GM23338 (cell line): Measurements from ENCODE around the gene ESR1. TPM values are rescaled to one million over a fixed set of nuclear protein-coding genes. Genes with fewer than 3 reads are reported as not detected.

ENCODE experiments used
- ATAC-seq: fragments of 200-7000 bp; cut with Tn5 transposase; 3 replicates; pipeline ENCODE4 v1.9.1; 2020
- DNase-seq: peaks from one replicate; pipeline ENCODE4 v3.0.0-alpha.2; 2015; ENCODE audit warnings: low spot score
- H2AFZ ChIP-seq: fragments of 200-600 bp; sonication (generic); 2 replicates; pipeline ENCODE4 v1.8.0; 2016; ENCODE audit warnings: antibody characterized with exemption, mild to moderate bottlenecking, moderate library complexity
- H3F3A ChIP-seq: fragments of 200-600 bp; sonication (generic); replicated peaks from 2 replicates; pipeline ENCODE4 v1.8.0; 2017; ENCODE audit warnings: antibody characterized with exemption, mixed run types, low read depth
- H3K27ac ChIP-seq: fragments of 200-600 bp; sonication (generic); 2 replicates; pipeline ENCODE4 v1.6.1; 2016; ENCODE audit warnings: low read depth
- H3K27me3 ChIP-seq: fragments of 200-600 bp; sonication (generic); 2 replicates; pipeline ENCODE4 v1.8.0; 2016; ENCODE audit warnings: mild to moderate bottlenecking, mixed run types, moderate library complexity; ENCODE audit not compliant: insufficient read depth
- H3K36me3 ChIP-seq: fragments of 200-600 bp; sonication (generic); 2 replicates; pipeline ENCODE4 v1.8.0; 2016; ENCODE audit warnings: mild to moderate bottlenecking; ENCODE audit not compliant: insufficient read depth
- H3K4me1 ChIP-seq: fragments of 200-600 bp; sonication (generic); 2 replicates; pipeline ENCODE4 v1.8.0; 2016; ENCODE audit warnings: mild to moderate bottlenecking, moderate library complexity; ENCODE audit not compliant: insufficient read depth
- H3K4me2 ChIP-seq: fragments of 200-600 bp; sonication (generic); 2 replicates; pipeline ENCODE4 v1.7.1; 2017; ENCODE audit warnings: mixed run types
- H3K4me3 ChIP-seq: fragments of 200-600 bp; sonication (generic); 2 replicates; pipeline ENCODE4 v1.6.1; 2016; ENCODE audit warnings: mixed run types
- H3K79me2 ChIP-seq: fragments of 200-600 bp; sonication (generic); replicated peaks from 2 replicates; pipeline ENCODE4 v1.8.0; 2017; ENCODE audit warnings: mild to moderate bottlenecking; ENCODE audit not compliant: insufficient read depth
- H3K9me2 ChIP-seq: fragments of 200-600 bp; sonication (generic); 2 replicates; pipeline ENCODE4 v1.8.0; 2017; ENCODE audit not compliant: insufficient read depth
- H4K20me1 ChIP-seq: fragments of 200-600 bp; sonication (generic); replicated peaks from 2 replicates; pipeline ENCODE4 v1.8.0; 2017; ENCODE audit warnings: mild to moderate bottlenecking; ENCODE audit not compliant: insufficient read depth
- H3K27ac Mint-ChIP-seq: 2 replicates; pipeline ENCODE4 v1.8.0; 2020; ENCODE audit warnings: inconsistent platforms, mild to moderate bottlenecking, moderate library complexity, mixed read lengths
- H3K27me3 Mint-ChIP-seq: 3 replicates; pipeline ENCODE4 v1.8.0; 2022; ENCODE audit warnings: low read depth, mild to moderate bottlenecking, moderate library complexity, mixed read lengths, inconsistent platforms; ENCODE audit not compliant: insufficient read depth, poor library complexity
- H3K36me3 Mint-ChIP-seq: 3 replicates; pipeline ENCODE4 v1.8.0; 2021; ENCODE audit warnings: low read depth, mild to moderate bottlenecking, inconsistent platforms, moderate library complexity, mixed read lengths
- H3K4me1 Mint-ChIP-seq: 3 replicates; pipeline ENCODE4 v1.8.0; 2020; ENCODE audit warnings: mild to moderate bottlenecking, inconsistent platforms, mixed read lengths
- H3K4me3 Mint-ChIP-seq: 3 replicates; pipeline ENCODE4 v1.8.0; 2021; ENCODE audit warnings: moderate library complexity, mild to moderate bottlenecking, inconsistent platforms, mixed read lengths
- H3K9me3 Mint-ChIP-seq: 3 replicates; pipeline ENCODE4 v1.8.0; 2020; ENCODE audit warnings: moderate library complexity, mild to moderate bottlenecking, inconsistent platforms, mixed read lengths
- CREB1 ChIP-seq: fragments of 250-450 bp; sonication (Bioruptor Pico); IDR thresholded peaks from 2 replicates; pipeline ENCODE4 v1.5.0; 2020; ENCODE audit warnings: low read depth, mild to moderate bottlenecking, moderate library complexity
- EZH2 ChIP-seq: fragments of 200-600 bp; sonication (generic); IDR thresholded peaks from one replicate; pipeline ENCODE4 v1.8.0; 2017; ENCODE audit warnings: antibody characterized with exemption, mild to moderate bottlenecking, low read depth; ENCODE audit not compliant: unreplicated experiment
- EZH2phosphoT487 ChIP-seq: fragments of 200-600 bp; sonication (generic); IDR thresholded peaks from one replicate; pipeline ENCODE4 v1.8.1; 2018; ENCODE audit warnings: antibody characterized with exemption; ENCODE audit not compliant: unreplicated experiment
- JUNB ChIP-seq: IDR thresholded peaks from one replicate; pipeline ENCODE4 v1.6.1; 2016; ENCODE audit warnings: antibody characterized with exemption; ENCODE audit not compliant: unreplicated experiment
- NANOG ChIP-seq: IDR thresholded peaks from 2 replicates; pipeline ENCODE4 v1.6.1; 2016; ENCODE audit warnings: antibody characterized with exemption, borderline replicate concordance
- POLR2AphosphoS5 ChIP-seq: IDR thresholded peaks from 2 replicates; pipeline ENCODE4 v1.6.1; 2016; ENCODE audit warnings: antibody characterized with exemption, low read depth
- STAT1 ChIP-seq: IDR thresholded peaks from one replicate; pipeline ENCODE4 v1.6.1; 2016; ENCODE audit warnings: antibody characterized with exemption; ENCODE audit not compliant: unreplicated experiment
- ZNF114 ChIP-seq: fragments of 250-450 bp; sonication (Bioruptor Pico); IDR thresholded peaks from 2 replicates; pipeline ENCODE4 v1.5.0; 2020; ENCODE audit warnings: mild to moderate bottlenecking, moderate library complexity
- ZNF331 ChIP-seq: fragments of 250-450 bp; sonication (Bioruptor Pico); IDR thresholded peaks from 2 replicates; pipeline ENCODE4 v1.5.0; 2020; ENCODE audit warnings: low read depth, mild to moderate bottlenecking, moderate library complexity
- polyA plus RNA-seq: library from polyadenylated mRNA; unstranded; fragments of >200 nt; fragmentation: Nextera tagmentation; extraction: Ambion mirVana; gene quantifications from 2 replicates; pipeline ENCODE4 v1.2.1, GENCODE V29; 2016
- total RNA-seq: library from RNA; depleted of rRNA; stranded (reverse); fragments of >200 nt; shearing (Covaris generic); gene quantifications from 2 replicates; pipeline ENCODE4 v1.2.3, GENCODE V29; 2014
- TF ChIP-seq, protein P1 (sequence below): IDR thresholded peaks from one replicate; pipeline ENCODE4 v1.6.1; 2018; ENCODE audit warnings: antibody characterized with exemption; ENCODE audit not compliant: unreplicated experiment
- TF ChIP-seq, protein P2 (sequence below), 2 experiments: fragments of 200-600 bp in 1 of 2; sonication (generic) in 1 of 2; conservative IDR thresholded peaks; 2 replicates each; pipeline versions ENCODE4 v1.5.1 to v1.6.1; 2016 to 2017; ENCODE audit warnings: antibody characterized with exemption in 2 of 2, low read depth in 2 of 2, mild to moderate bottlenecking in 2 of 2, moderate library complexity in 1 of 2

ESR1 gene
- total and polyA plus RNA-seq, 2 experiments from 2014 or later, result 0.94 TPM; not detected in 1

DNA sequence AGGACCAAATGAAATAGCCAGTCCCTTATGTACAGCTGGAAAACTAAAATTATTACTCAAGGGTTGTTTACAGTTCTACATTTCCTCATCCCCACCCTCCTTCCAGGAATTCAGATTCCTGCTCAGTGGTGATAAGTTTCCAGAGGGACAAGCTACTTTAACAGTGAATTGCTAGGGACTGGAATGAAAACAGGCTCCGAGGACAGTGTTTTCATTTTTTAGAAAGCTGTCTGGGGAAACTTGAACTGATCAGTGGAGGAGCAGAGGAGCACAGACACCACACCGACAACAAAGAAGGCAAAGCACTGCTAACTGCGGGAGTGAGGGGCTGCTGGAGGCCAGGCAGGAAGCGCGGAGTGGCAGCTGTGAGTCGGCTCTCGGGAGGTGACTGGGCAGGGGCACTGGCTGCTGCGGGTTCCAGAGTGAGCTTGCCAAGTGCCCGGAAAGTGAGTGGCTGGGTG, 322.2 kb downstream of the ESR1 start (continued):
- TF ChIP-seq, protein P1, sequence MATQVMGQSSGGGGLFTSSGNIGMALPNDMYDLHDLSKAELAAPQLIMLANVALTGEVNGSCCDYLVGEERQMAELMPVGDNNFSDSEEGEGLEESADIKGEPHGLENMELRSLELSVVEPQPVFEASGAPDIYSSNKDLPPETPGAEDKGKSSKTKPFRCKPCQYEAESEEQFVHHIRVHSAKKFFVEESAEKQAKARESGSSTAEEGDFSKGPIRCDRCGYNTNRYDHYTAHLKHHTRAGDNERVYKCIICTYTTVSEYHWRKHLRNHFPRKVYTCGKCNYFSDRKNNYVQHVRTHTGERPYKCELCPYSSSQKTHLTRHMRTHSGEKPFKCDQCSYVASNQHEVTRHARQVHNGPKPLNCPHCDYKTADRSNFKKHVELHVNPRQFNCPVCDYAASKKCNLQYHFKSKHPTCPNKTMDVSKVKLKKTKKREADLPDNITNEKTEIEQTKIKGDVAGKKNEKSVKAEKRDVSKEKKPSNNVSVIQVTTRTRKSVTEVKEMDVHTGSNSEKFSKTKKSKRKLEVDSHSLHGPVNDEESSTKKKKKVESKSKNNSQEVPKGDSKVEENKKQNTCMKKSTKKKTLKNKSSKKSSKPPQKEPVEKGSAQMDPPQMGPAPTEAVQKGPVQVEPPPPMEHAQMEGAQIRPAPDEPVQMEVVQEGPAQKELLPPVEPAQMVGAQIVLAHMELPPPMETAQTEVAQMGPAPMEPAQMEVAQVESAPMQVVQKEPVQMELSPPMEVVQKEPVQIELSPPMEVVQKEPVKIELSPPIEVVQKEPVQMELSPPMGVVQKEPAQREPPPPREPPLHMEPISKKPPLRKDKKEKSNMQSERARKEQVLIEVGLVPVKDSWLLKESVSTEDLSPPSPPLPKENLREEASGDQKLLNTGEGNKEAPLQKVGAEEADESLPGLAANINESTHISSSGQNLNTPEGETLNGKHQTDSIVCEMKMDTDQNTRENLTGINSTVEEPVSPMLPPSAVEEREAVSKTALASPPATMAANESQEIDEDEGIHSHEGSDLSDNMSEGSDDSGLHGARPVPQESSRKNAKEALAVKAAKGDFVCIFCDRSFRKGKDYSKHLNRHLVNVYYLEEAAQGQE, result no peak
- no peak for TF ChIP-seq ZNF331 (CRISPR knock-in tag)
- TF ChIP-seq, protein P2, sequence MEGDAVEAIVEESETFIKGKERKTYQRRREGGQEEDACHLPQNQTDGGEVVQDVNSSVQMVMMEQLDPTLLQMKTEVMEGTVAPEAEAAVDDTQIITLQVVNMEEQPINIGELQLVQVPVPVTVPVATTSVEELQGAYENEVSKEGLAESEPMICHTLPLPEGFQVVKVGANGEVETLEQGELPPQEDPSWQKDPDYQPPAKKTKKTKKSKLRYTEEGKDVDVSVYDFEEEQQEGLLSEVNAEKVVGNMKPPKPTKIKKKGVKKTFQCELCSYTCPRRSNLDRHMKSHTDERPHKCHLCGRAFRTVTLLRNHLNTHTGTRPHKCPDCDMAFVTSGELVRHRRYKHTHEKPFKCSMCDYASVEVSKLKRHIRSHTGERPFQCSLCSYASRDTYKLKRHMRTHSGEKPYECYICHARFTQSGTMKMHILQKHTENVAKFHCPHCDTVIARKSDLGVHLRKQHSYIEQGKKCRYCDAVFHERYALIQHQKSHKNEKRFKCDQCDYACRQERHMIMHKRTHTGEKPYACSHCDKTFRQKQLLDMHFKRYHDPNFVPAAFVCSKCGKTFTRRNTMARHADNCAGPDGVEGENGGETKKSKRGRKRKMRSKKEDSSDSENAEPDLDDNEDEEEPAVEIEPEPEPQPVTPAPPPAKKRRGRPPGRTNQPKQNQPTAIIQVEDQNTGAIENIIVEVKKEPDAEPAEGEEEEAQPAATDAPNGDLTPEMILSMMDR (conservative IDR thresholded peaks at IDR 0.05; ENCODE audit: low read depth in 2 of 2), result no peak
- no peak for TF ChIP-seq ZNF114 (CRISPR knock-in tag)
- TF ChIP-seq EZH2, result no peak
- TF ChIP-seq JUNB, result no peak
- no peak for TF ChIP-seq EZH2phosphoT487

DNA sequence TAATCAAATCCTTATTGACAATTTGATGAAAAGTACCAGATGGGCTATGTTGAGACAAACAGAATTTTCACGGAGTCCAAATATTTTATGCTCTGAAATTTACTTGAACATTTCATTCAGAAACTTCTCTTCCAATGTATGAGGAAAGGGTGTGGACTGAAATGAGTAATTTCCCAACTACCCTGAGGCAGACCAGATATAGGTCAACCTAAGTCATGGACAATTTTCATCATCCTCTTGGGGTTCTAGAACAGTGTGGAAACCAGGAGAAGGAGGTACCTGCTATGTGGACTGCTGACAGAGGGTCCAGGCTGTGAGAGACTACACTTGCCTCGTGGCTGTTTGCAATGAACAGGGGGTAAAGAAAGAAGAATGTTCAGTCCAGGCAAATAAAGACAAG, 323.0 kb downstream of the ESR1 start:
- peaks cover 8% of the 10 kb centered on the region for H3K27me3 Mint-ChIP-seq
- Histone ChIP-seq H3K79me2 (no peaks in the 10 kb centered on the region), H3K4me2 (no peak overlapping the region), H3F3A (no peaks in the 10 kb centered on the region), H3K36me3 (no peaks in the 10 kb centered on the region), H3K27ac (no peak overlapping the region), H3K27me3 (no peaks in the 10 kb centered on the region), H3K9me2 (no peaks in the 10 kb centered on the region), H2AFZ (no peak overlapping the region), H3K4me1 (no peaks in the 10 kb centered on the region), H3K4me3 (no peak overlapping the region), H4K20me1 (no peaks in the 10 kb centered on the region)
- ATAC-seq (no peak), DNase-seq (no peak)
- H3K4me3 Mint-ChIP-seq, result no peak overlapping the region
- no peaks in the 10 kb centered on the region for H3K36me3 Mint-ChIP-seq
- H3K27ac Mint-ChIP-seq, result no peak overlapping the region
- TF ChIP-seq STAT1, result no peak
- TF ChIP-seq CREB1 (CRISPR knock-in tag), result no peak
- no peak for TF ChIP-seq NANOG
- TF ChIP-seq, protein P1, result no peak
- no peak for TF ChIP-seq POLR2AphosphoS5
- TF ChIP-seq, protein P2 (conservative IDR thresholded peaks at IDR 0.05; ENCODE audit: low read depth in 2 of 2), result no peak
- peaks cover 4% of the 10 kb centered on the region; the same call in 2 of the 3 replicates for H3K4me1 Mint-ChIP-seq
- H3K9me3 Mint-ChIP-seq, result no peaks in the 10 kb centered on the region
